NCI-H1436 (cell line): ENCODE measurements around the gene SLK.

Experiments
- DNase-seq: peaks from one replicate; lab custom pipeline; 2025; lab: John Stamatoyannopoulos, UW

Gene SLK

DNA sequence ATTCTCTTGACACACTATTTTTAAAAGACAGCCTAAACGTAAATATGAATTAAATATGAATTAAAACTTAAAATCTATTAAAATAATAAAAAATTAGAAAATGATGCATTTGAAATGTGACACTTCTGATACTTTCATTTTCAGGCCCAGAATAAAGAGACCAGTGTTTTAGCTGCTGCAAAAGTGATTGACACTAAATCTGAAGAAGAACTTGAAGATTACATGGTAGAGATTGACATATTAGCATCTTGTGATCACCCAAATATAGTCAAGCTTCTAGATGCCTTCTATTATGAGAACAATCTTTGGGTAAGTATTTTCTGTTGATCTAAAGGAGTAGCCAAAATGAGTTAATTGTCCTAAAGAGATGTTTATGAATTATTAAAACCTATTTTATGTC lies 23.6 kb downstream of the SLK start:
- DNase-seq = no peak

GRCh38 chr10:103991393-103992128 lies 24.6 kb downstream of the SLK start:
- no peak for DNase-seq

- no peak for DNase-seq
Measured at GRCh38 chr10:103995134-103995533, 28.2 kb downstream of the SLK start.

DNA sequence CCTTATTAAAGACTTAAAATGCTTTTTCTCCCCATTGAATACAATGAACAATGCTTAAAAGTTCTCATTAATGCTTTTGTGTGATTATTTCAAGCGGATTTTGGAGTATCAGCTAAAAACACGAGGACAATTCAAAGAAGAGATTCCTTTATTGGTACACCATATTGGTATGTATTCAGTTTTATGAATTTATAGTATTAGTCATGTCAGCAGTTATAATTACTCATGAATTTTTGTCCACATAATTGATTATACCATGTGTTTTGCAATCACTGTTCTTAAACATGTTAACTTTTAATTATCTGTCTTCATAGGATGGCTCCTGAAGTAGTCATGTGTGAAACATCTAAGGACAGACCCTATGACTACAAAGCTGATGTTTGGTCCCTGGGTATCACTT lies 31.9 kb downstream of the SLK start:
- DNase-seq = no peak

DNA sequence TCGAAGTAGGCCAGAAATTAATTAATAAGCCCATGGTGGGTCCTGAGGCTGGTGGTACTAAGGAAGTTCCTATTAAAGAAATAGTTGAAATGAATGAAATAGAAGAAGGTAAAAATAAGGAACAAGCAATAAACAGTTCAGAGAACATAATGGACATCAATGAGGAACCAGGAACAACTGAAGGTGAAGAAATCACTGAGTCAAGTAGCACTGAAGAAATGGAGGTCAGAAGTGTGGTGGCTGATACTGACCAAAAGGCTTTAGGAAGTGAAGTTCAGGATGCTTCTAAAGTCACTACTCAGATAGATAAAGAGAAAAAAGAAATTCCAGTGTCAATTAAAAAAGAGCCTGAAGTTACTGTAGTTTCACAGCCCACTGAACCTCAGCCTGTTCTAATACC lies 36.0 kb downstream of the SLK start:
- DNase-seq = no peak

- DNase-seq = no peak
Measured at GRCh38 chr10:104005172-104005863, 38.4 kb downstream of the SLK start.

DNA sequence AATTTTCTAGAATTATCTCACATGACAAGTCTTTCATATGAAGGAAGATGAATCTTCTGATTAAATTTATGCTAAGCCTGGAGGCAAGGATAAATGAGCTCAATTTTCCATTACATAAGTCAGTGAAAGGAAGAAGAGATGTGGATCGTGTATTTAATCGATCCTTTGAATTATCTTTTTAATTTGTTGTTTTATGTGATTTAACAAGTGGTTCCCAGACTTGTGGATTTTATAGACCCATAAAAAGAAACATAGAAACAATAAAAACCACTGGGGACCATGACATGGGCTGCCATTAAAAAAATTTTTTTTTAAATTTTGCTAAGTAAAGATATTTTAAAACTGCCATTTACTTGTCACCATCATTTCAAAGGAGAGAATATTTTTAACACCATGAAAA lies 45.0 kb downstream of the SLK start:
- no peak for DNase-seq

DNA sequence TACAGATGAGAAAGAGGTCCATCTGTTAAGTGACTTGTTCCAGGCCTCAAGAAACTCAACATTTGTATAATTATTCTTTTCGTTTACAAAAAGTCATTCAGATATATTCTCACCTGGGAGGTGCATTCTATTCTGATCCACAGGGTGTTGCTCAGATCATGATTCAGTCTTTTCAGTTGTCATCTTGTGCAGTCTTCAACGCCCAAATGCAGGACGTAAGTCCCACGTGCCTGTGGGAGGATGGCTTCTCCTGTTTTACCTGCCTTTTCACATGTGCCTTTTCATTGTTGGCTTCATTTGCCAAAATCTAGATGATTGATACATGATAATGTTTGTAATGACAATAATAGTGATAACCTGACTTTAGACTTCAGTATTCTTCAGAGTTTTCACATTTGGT lies 46.5 kb downstream of the SLK start:
- DNase-seq = no peak

- no peak for DNase-seq
Measured at GRCh38 chr10:104014176-104014575, 47.2 kb downstream of the SLK start.

DNA sequence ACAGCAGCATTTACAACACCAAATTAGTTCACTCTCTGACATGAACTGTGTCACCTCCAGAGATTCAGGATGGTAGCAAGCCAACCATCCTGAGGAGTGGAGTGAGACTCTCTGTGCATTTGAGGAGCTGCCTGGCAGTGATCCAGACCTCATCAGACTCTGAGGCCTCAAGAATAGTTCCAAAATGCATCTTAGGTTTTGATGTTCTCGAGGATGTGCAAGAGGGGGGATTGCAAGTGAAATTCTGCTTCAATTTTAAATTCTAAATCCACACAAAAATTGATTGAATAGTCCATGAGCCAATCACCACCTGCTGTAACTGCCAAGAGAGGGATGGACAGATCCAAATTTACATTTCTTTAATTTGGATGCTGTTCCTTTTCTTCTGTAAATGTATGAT lies 49.7 kb downstream of the SLK start:
- no peak for DNase-seq

- no peak for DNase-seq
Measured at GRCh38 chr10:104018471-104018870, 51.5 kb downstream of the SLK start.

DNA sequence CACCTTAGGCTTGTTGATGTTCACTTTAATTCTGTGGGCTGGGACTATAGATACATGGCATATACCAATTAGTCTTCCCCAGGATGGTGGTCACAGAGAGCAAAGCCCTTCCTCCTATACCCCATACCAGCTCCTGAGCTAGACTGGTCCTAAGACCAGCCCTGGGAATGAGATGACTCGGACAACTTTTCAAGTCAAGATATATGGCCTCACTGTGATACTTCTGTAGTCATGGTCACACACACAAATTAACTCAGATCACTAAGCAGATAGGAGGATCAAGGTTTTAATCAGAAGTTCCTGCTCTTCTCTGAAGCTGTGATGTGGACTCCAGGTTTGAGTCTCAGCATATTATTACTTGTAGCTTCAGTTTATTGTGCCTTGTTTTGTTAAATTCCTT lies 53.1 kb downstream of the SLK start:
- no peak for DNase-seq

GRCh38 chr10:104021246-104021645 lies 54.3 kb downstream of the SLK start:
- no peak for DNase-seq

DNA sequence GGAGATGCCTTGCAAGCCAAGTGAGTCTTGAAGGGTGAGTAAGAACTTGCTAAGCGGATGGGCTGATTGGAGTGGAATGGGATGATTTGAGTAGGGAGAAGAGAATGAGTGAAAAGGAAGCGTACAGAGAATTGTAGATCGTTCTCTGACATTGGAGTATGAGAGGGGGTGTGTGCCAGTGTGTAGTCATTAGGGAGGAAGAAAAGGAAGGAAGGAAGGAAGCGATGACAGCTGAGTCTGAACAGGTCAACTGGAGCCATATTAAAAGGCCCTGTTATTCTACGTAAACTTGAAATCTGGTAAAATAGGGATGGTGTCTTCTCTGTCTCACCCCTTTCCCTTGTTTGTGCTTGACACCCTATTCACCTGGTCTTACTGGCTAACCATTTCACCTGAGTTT lies 55.1 kb downstream of the SLK start:
- DNase-seq = no peak

DNA sequence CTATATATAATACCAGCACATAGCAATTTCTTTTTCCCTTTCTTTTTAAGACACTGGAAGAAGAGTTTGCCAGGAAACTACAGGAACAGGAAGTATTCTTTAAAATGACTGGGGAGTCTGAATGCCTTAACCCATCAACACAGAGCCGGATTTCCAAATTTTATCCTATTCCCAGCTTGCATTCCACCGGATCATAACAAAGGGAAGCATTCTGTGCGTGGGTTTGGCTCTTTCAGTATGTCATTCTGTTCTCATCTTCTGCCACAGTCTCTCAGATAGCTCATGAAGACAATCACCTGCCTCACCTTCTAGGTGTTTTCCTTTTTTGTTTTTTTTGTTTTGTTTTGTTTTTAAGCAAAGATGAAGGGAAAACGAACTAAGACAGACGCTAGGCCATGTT lies 58.6 kb downstream of the SLK start:
- DNase-seq = no peak

- DNase-seq = no peak
Measured at GRCh38 chr10:104026762-104027161, 59.8 kb downstream of the SLK start.

DNA sequence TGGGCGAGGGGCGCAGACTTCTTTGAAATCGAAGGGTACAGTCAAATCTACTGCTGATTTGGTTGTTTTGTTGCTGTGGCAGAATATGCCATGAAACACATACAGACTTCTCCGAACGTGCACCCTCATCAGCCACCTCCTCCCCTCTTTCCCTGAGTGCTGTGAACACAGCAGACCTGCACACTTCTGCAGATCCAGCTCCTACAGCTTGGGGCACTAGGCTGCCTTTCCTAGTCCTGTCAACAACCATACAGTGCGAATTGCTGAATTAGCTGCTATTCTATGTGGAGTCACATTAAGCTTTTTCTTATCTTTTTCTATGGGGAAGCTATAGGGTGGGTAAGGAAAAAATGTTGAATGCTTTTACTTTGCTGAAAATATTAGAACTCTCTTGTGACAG lies 61.2 kb downstream of the SLK start:
- DNase-seq = peak; percentile 6

GRCh38 chr10:104028823-104029520 lies 62.0 kb downstream of the SLK start:
- DNase-seq = no peak

DNA sequence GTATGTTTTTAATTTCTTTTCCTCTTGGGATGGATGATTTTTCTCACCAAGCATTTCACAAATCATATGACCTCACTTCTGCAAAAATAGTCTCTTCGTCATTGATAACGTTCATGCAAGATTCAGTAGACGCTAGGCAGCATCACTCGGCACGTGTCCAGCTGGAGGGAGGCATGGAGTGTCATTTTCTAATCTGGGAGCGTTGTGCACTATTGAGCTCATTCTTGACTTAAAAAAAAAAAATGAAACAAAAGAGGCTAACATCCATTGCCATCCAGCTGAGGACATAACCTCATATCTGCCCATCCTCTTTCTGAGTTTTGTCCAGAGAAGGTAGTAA lies 62.6 kb downstream of the SLK start:
- no peak for DNase-seq

- DNase-seq = no peak
Measured at GRCh38 chr10:104031631-104032030, 64.7 kb downstream of the SLK start.

DNA sequence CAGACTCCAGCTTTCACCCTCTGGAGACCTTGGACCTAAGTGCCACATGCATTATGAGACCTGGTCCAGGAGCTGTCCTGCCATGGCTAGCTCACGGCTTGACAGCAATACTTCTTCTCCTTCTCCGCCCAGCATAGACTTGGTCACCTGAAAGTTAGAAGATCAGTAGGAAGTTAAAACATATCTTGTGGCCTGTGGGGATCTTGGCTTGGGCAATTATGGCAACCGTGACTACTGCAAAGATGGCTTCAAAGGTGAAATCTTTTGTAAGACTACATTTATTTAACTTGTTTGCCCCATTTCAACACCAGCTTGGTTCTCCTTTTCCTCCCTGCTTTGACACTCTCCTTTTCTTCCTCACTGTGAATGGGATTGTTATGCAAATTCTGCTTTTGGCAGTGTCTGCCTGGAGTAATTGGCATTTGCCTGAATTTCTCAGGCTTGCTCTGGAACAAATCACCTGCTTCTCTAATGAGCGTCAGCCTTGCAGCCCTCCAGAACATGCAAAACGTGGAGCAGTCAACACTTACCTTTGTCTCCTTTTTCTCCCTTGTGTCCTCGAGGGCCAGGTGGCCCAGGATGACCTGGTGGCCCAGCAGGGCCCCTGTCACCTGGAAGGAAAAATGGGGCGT lies 65.3 kb downstream of the SLK start:
- no peak for DNase-seq

DNA sequence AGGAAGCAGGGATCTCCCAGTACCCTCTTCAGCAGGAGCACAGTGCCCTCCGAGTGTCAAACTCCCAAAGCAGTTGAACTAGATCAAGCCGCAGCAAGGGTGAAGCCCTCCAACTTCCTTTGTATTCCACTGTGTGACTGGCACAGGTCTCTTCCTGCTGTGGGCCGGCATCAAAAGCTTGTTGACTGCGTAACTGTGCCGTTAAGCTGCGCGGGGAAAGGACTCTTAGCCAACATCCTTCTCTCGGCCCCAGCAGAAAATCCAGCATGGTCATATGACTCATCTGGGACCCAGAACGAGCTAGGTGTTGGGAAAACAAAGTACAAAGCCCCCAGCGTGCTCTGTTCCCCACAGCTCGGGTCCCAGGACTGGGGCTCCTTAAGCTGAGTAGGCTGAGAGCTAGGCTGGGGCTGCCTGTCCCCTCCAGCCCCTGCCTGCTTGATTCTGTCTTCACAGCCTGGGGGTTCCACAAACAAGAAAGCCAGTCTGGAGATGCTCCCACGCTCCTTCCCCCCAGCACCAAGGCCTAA lies 66.5 kb downstream of the SLK start:
- no peak for DNase-seq

GRCh38 chr10:104033966-104034365 lies 67.0 kb downstream of the SLK start:
- no peak for DNase-seq
